K562 (cell line): ENCODE data around the gene GTPBP8. TPM values are rescaled to one million over a fixed set of nuclear protein-coding genes. Genes with fewer than 3 reads are reported as not detected.

Source experiments
- AFF4 ChIP-seq: sonication (generic); formaldehyde crosslinking; IDR thresholded peaks from 2 replicates; pipeline ENCODE4 v1.8.0; 2023; ENCODE audit warnings: mild to moderate bottlenecking, missing genetic modification reagents
- LARP7 ChIP-seq: fragments of 450-650 bp; IDR thresholded peaks from 2 replicates; pipeline ENCODE4 v1.6.1; 2016
- STAT6 ChIP-seq: sonication (generic); formaldehyde crosslinking; IDR thresholded peaks from 2 replicates; pipeline ENCODE4 v1.8.1; 2023; ENCODE audit warnings: mild to moderate bottlenecking, missing genetic modification reagents
- ZMIZ1 ChIP-seq, 2 experiments: fragments of 150-350 bp in 1 of 2; IDR thresholded peaks; 2 replicates each; pipeline ENCODE4 v1.6.1; 2012 to 2016; ENCODE audit warnings: low read depth in 2 of 2, low read length in 2 of 2, mild to moderate bottlenecking in 1 of 2, moderate library complexity in 1 of 2
- ZNF407 ChIP-seq: fragments of 450-650 bp; IDR thresholded peaks from 2 replicates; pipeline ENCODE4 v1.6.1; 2016; ENCODE audit warnings: low read depth
- polyA plus RNA-seq, 8 experiments: library from polyadenylated mRNA; depleted of rRNA in 4 of 8; stranded (reverse) in 5 of 8; unstranded in 3 of 8; fragments of >200 nt; fragmentation: Nextera tagmentation in 2 of 8; fragmentation: Illumina TruSeq in 1 of 8; extraction: Ambion mirVana in 2 of 8; extraction: Trizol in 1 of 8; gene quantifications; 2 replicates each; pipeline versions ENCODE4 v1.2.1 to v1.2.3, GENCODE V29; 2011 to 2014; ENCODE audit warnings: inconsistent platforms in 1 of 8, missing spikeins in 1 of 8
- total RNA-seq, 7 experiments: library from RNA; depleted of rRNA in 6 of 7; stranded (reverse); fragments of >200 nt in 6 of 7; fragmentation: Illumina TruSeq in 2 of 7; extraction: Trizol in 2 of 7; gene quantifications; 2 replicates each; pipeline versions ENCODE4 v1.2.1 to v1.2.3, GENCODE V29; 2011 to 2021; ENCODE audit warnings: low replicate concordance in 1 of 7

Gene GTPBP8
- total and polyA plus RNA-seq, 9 of the 15 experiments (the other 6 are each of a cell fraction or from before 2014, with no cell fraction given), result 14.0 to 33.3 (median 20.8) TPM

- TF ChIP-seq ZNF407 (no peak), STAT6 (CRISPR knock-in tag) (no peak), ZMIZ1 (IDR thresholded peaks at IDR 0.05; ENCODE audit: low read depth in 2 of 2, low read length in 2 of 2) (no peak), LARP7 (no peak), AFF4 (CRISPR knock-in tag) (no peak)
Observed at GRCh38 chr3:113019182-113020137, 28.7 kb downstream of the GTPBP8 start (continued).
